LNCaP clone FGC (cell line): ENCODE measurements around the gene SH3BP2.

ENCODE experiments used
- DNase-seq: peaks from one replicate; pipeline ENCODE4 v3.0.0-alpha.2; 2011; ENCODE audit warnings: low read depth
- H3K4me3 ChIP-seq: 2 replicates; pipeline ENCODE4 v1.5.1; 2011; ENCODE audit warnings: mild to moderate bottlenecking, low read depth, low read length, control low read depth
- TF ChIP-seq, protein P1 (sequence below): IDR thresholded peaks from 2 replicates; pipeline ENCODE4 v1.5.1; 2012; ENCODE audit warnings: mild to moderate bottlenecking; ENCODE audit not compliant: control insufficient read depth, insufficient read depth; ENCODE audit errors: extremely low read depth

The SH3BP2 gene

DNA sequence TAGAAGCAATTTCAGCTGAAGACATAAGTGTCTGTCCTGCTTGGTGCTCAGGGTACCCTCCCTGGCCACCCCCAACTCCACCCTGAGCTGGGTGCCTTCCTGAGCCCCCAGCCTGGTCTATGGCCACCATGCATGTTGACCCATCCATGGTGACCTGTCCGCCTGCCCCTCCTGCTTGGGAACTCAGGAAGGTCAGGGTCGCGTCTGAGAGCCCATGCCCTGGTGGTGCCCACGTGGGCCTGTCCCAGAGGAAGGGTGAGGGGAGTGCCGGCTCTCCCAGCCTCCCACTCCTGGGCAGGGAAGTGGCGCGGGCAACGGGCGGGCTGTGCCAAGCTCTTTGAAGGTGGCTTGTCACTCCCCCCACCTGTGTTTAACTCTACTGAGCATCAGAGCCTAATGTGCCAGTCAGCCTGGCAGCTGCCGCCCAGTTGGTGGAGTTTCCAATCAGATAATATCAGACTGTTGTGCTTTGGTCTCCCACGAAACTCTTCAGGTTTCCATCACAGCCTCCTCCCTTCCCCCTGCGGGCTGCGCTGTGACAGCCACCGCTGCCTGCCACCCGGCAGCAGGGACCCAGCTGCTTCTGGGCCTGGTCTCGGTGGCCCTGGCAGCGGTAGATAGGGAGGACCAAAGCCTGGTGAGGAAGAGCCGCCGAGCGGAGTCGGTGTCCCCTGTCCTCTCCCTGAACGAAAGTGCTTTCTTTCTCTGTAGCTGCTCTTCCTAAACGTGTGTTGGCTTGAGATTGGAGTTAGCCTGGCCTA is 4.8 kb downstream of the SH3BP2 start:
- TF ChIP-seq, protein P1, sequence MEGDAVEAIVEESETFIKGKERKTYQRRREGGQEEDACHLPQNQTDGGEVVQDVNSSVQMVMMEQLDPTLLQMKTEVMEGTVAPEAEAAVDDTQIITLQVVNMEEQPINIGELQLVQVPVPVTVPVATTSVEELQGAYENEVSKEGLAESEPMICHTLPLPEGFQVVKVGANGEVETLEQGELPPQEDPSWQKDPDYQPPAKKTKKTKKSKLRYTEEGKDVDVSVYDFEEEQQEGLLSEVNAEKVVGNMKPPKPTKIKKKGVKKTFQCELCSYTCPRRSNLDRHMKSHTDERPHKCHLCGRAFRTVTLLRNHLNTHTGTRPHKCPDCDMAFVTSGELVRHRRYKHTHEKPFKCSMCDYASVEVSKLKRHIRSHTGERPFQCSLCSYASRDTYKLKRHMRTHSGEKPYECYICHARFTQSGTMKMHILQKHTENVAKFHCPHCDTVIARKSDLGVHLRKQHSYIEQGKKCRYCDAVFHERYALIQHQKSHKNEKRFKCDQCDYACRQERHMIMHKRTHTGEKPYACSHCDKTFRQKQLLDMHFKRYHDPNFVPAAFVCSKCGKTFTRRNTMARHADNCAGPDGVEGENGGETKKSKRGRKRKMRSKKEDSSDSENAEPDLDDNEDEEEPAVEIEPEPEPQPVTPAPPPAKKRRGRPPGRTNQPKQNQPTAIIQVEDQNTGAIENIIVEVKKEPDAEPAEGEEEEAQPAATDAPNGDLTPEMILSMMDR, result no peak
- H3K4me3 ChIP-seq, result no peak overlapping the region
- no peak for DNase-seq

- TF ChIP-seq, protein P1, result no peak
- no peak for DNase-seq
- no peak overlapping the region for H3K4me3 ChIP-seq
These were observed 5.7 kb downstream of the SH3BP2 start for GRCh38 chr4:2798399-2799223.

DNA sequence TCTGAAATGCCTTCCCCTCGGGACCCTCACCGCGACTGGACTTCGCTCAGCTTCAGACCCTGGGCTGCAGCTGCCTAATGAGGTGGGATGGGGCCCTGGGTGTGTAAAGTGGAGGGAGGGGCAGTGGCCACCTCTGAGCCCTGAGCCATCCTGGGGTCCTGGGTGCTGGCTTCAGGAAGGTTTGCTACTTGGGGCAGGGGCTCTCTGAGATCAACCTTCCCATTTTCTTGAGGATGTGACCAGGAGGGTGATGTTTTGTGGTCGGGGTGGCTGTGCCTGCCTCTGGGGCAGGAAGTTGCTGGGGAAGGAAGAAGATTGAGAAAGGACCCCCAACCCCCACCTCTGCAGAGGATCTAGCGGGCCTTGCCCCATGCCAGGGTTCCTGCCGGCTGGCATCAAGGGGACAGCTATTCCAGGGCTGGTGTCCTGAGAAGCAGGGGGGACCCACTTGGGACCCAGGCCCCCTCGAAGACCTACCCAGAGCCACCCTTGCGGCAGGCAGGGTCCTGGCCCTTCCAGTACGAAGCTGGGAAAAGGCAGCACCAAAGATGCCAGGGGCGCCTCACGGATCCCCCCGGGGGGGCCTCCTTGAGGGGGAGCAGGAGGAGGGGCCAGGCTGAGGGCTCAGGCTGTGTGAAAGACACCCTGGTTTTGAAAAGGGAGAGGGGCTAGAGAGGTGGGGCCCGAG is 6.5 kb downstream of the SH3BP2 start:
- DNase-seq, result no peak
- TF ChIP-seq, protein P1, result no peak
- H3K4me3 ChIP-seq, result no peak overlapping the region

- no peak overlapping the region for H3K4me3 ChIP-seq
- TF ChIP-seq, protein P1, result no peak
- no peak for DNase-seq
These were observed 7.2 kb downstream of the SH3BP2 start for GRCh38 chr4:2799971-2800690.

- DNase-seq, result no peak
- H3K4me3 ChIP-seq, result no peak overlapping the region
- TF ChIP-seq, protein P1, result no peak
These were observed 8.1 kb downstream of the SH3BP2 start for GRCh38 chr4:2800691-2801596.
